Immature natural killer cell (primary cell): ENCODE measurements around the gene GPSM1. TPM values are rescaled to one million over a fixed set of nuclear protein-coding genes. Genes with fewer than 3 reads are reported as not detected.
"Not testable (repeated sequence)": the region's sequence is repeated elsewhere in the genome, so short reads cannot be mapped to it uniquely, and the experiment has no call there.

Source experiments
- DNase-seq, 3 donors: peaks; one replicate each; pipeline ENCODE4 v3.0.0; 2022; ENCODE audit warnings: mixed read lengths in 1 of 3
- H3K27ac Mint-ChIP-seq, 6 donors: one replicate each; pipeline ENCODE4 v1.8.0; 2020; ENCODE audit warnings: mixed read lengths in 6 of 6, mild to moderate bottlenecking in 5 of 6, inconsistent platforms in 4 of 6, moderate library complexity in 3 of 6
- H3K27me3 Mint-ChIP-seq, 3 donors: one replicate each; pipeline ENCODE4 v1.8.0; 2020 to 2021; ENCODE audit warnings: low read depth in 3 of 3, mild to moderate bottlenecking in 3 of 3, mixed read lengths in 3 of 3, moderate library complexity in 3 of 3, inconsistent platforms in 1 of 3
- H3K36me3 Mint-ChIP-seq, 3 donors: one replicate each; pipeline ENCODE4 v1.8.0; 2020; ENCODE audit warnings: mixed read lengths in 3 of 3, inconsistent platforms in 2 of 3, mild to moderate bottlenecking in 2 of 3
- H3K4me1 Mint-ChIP-seq, 2 donors: one replicate each; pipeline ENCODE4 v1.8.0; 2020; ENCODE audit warnings: inconsistent platforms in 2 of 2, mild to moderate bottlenecking in 2 of 2, mixed read lengths in 2 of 2, moderate library complexity in 1 of 2
- H3K4me3 Mint-ChIP-seq, 5 donors: one replicate each; pipeline ENCODE4 v1.8.0; 2020; ENCODE audit warnings: mild to moderate bottlenecking in 5 of 5, mixed read lengths in 5 of 5, inconsistent platforms in 3 of 5, moderate library complexity in 3 of 5
- H3K9me3 Mint-ChIP-seq, 6 donors: one replicate each; pipeline ENCODE4 v1.8.0; 2020; ENCODE audit warnings: mild to moderate bottlenecking in 6 of 6, mixed read lengths in 6 of 6, inconsistent platforms in 4 of 6, moderate library complexity in 3 of 6
- polyA plus RNA-seq, 3 donors: library from polyadenylated mRNA; unstranded; fragments of 300-500 nt; fragmentation: Illumina TruSeq; gene quantifications; one replicate each; pipeline ENCODE4 v1.2.3, GENCODE V29; 2021

The GPSM1 gene
- polyA plus RNA-seq, 3 donors from 2014 or later: 0.43 to 1.3 TPM; not detected in 1

DNA sequence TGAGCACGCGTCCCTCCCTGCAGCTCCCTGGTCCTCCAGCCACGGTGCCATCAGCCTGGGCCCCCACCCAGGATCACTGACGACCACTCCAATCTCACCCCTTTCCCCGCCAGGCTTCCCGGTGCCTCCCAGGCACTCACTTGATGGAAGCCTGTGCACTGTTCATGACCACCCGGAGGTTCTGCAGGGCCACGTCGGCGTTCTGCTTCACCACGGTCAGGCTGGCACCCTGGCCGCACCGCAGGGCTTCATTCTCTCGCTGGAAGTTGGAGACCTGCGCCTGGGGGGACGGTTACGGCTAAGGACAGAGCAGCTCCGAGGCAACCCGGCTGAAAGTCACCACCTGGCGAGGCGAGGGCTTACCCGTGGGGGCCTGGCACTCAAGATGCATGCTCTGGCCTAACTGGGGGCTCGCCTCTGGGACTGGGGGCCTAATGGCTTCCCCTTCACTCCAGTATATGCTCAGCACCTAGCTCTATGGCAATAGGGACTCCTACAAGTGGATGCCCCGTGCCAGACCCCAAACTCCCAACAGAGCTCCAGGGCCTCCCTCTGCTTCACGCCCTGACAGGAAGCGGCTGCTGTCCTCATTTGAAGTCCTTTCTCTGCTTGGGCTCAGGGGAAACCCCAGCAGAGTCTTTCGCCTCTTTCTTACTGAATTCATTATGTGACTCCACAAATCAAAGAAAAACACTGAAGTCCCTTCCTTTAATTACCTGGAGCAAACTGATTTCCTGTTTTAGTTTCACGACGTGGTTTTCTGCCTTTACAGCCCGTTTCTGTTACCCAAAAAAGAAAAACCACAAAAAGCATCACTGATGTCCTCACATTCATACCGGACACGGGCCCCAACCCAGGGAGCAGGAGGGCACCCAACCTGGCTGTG is 76.8 kb downstream of the GPSM1 start:
- peaks cover 0 to 9% (median 3%) of the 10 kb centered on the region in 3 donors for H3K36me3 Mint-ChIP-seq
- peak overlapping the region in 3 of 5 donors; percentile 6 to 40 (median 33) for H3K4me3 Mint-ChIP-seq

DNA sequence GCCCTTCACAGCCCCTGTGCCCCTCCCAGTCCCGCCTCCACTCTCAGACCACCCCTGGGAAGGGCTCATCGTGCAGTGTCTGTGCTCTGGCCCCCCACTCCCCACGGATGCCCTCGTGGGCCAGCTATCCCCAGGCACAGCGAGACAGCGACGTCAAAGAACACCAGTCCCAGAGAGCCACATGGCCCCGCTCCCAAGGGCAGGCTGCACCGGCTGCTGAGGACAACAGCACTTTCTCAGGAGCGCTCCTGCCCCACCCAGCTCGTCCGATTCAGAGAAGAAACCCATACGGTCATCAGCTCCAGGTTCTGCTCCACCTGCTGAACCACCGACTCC is 77.4 kb downstream of the GPSM1 start:
- DNase-seq: no peak
- Mint-ChIP-seq H3K27me3 (peaks cover 0 to 8% (median 3%) of the 10 kb centered on the region in 3 donors), H3K4me1 (peaks cover 30 to 34% of the 10 kb centered on the region in 2 donors), H3K27ac (peak overlapping the region in 5 of 6 donors; percentile 45 to 90 (median 74)), H3K9me3 (no peaks in the 10 kb centered on the region), H3K4me3 (peak overlapping the region in 4 of 5 donors; percentile 3 to 51 (median 11)), H3K36me3 (peaks cover 0 to 9% (median 3%) of the 10 kb centered on the region in 3 donors)

More for the DNA sequence above, 76.8 kb downstream of the GPSM1 start:
- DNase-seq: peak in 1 of 3 donors; percentile 21
- Mint-ChIP-seq H3K9me3 (no peaks in the 10 kb centered on the region), H3K27ac (peak overlapping the region; percentile 45 to 90 (median 74)), H3K27me3 (peaks cover 0 to 4% (median 2%) of the 10 kb centered on the region in 3 donors), H3K4me1 (peaks cover 27 to 31% of the 10 kb centered on the region in 2 donors)

GRCh38 chr9:136405481-136405880 is 78.1 kb downstream of the GPSM1 start:
- Mint-ChIP-seq H3K9me3 (no peaks in the 10 kb centered on the region), H3K4me3 (no peak overlapping the region), H3K36me3 (peaks cover 0 to 9% (median 3%) of the 10 kb centered on the region in 3 donors), H3K27ac (peak overlapping the region in 2 of 6 donors; percentile 50 to 75), H3K4me1 (peaks cover 33 to 37% of the 10 kb centered on the region in 2 donors), H3K27me3 (peaks cover 1 to 12% (median 6%) of the 10 kb centered on the region in 3 donors)
- DNase-seq: no peak

- peak overlapping the region in 1 of 6 donors; percentile 50 for H3K27ac Mint-ChIP-seq
Measured at GRCh38 chr9:136405904-136406303, 78.6 kb downstream of the GPSM1 start.

GRCh38 chr9:136407061-136407460 is 79.7 kb downstream of the GPSM1 start:
- Mint-ChIP-seq H3K27me3 (peaks cover 3 to 16% (median 9%) of the 10 kb centered on the region in 3 donors), H3K4me1 (peaks cover 45 to 48% of the 10 kb centered on the region in 2 donors), H3K4me3 (peak overlapping the region in 1 of 5 donors; percentile 36)
- not testable (repeated sequence) for H3K27ac Mint-ChIP-seq, H3K9me3 Mint-ChIP-seq, H3K36me3 Mint-ChIP-seq, DNase-seq

More at GRCh38 chr9:136405904-136406303, 78.6 kb downstream of the GPSM1 start:
- not testable (repeated sequence) for H3K36me3 Mint-ChIP-seq, H3K4me3 Mint-ChIP-seq, H3K9me3 Mint-ChIP-seq, DNase-seq
- Mint-ChIP-seq H3K27me3 (peaks cover 3 to 16% (median 7%) of the 10 kb centered on the region in 3 donors), H3K4me1 (peaks cover 34 to 41% of the 10 kb centered on the region in 2 donors)

- H3K27ac Mint-ChIP-seq: peak overlapping the region in 1 of 6 donors; percentile 22
- DNase-seq: no peak
- peak overlapping the region in 3 of 5 donors; percentile 7 to 48 (median 44) for H3K4me3 Mint-ChIP-seq
- H3K27me3 Mint-ChIP-seq: peaks cover 3 to 14% (median 9%) of the 10 kb centered on the region in 3 donors
- H3K9me3 Mint-ChIP-seq: no peaks in the 10 kb centered on the region
- peaks cover 48 to 51% of the 10 kb centered on the region in 2 donors for H3K4me1 Mint-ChIP-seq
- H3K36me3 Mint-ChIP-seq: peaks cover 0 to 11% (median 3%) of the 10 kb centered on the region in 3 donors
Measured at GRCh38 chr9:136407911-136408310, 80.6 kb downstream of the GPSM1 start.

Other genes starting within 250 kb of the GPSM1 start
- gene NACC2, start 232.2 kb upstream of the GPSM1 start, polyA plus RNA-seq: 1 to 10 TPM; 2.1 to 6.2 (median 2.8) TPM
- 10 to 100 TPM; 44.3 to 78.6 (median 44.6) TPM for gene TMEM250, start 208.7 kb upstream of the GPSM1 start, polyA plus RNA-seq
- not detected for gene LHX3, start 122.4 kb upstream of the GPSM1 start, polyA plus RNA-seq
- gene QSOX2, start 81.7 kb upstream of the GPSM1 start, polyA plus RNA-seq: under 1 TPM in 2 of 3 donors, not detected in 1; 0.59 to 0.89 TPM
- not detected for gene CCDC187, start 23.4 kb upstream of the GPSM1 start, polyA plus RNA-seq
- gene DNLZ, start 36.2 kb downstream of the GPSM1 start, polyA plus RNA-seq: 10 to 100 TPM; 58.4 to 77.4 (median 61.8) TPM
- under 1 TPM in 2 of 3 donors, not detected in 1; 0.28 to 0.56 TPM for gene CARD9, start 46.1 kb downstream of the GPSM1 start, polyA plus RNA-seq
- gene SNAPC4, start 72.6 kb downstream of the GPSM1 start, polyA plus RNA-seq: 1 to 10 TPM in 2 of 3 donors, under 1 TPM in 1; 0.40 to 2.0 (median 1.0) TPM
- 10 to 100 TPM in 1 of 3 donors, 1 to 10 TPM in 2; 5.7 to 11.5 (median 6.2) TPM for gene ENTR1, start 83.1 kb downstream of the GPSM1 start, polyA plus RNA-seq
- 10 to 100 TPM; 34.5 to 43.5 (median 42.6) TPM for gene PMPCA, start 83.1 kb downstream of the GPSM1 start, polyA plus RNA-seq
- 1 to 10 TPM in 1 of 3 donors, under 1 TPM in 2; 0.85 to 4.4 (median 0.96) TPM for gene INPP5E, start 112.3 kb downstream of the GPSM1 start, polyA plus RNA-seq
- gene SEC16A, start 155.5 kb downstream of the GPSM1 start, polyA plus RNA-seq: 10 to 100 TPM in 2 of 3 donors, 1 to 10 TPM in 1; 3.9 to 46.0 (median 15.9) TPM
- 10 to 100 TPM in 1 of 3 donors, 1 to 10 TPM in 1, under 1 TPM in 1; 0.98 to 22.8 (median 4.3) TPM for gene NOTCH1, start 218.5 kb downstream of the GPSM1 start, polyA plus RNA-seq